ENCODE data around the gene TBCD. TPM values are rescaled to one million over a fixed set of nuclear protein-coding genes. Genes with fewer than 3 reads are reported as not detected.

The TBCD gene
- total RNA-seq, 1 donor from 2014 or later, result 84.8 TPM

DNA sequence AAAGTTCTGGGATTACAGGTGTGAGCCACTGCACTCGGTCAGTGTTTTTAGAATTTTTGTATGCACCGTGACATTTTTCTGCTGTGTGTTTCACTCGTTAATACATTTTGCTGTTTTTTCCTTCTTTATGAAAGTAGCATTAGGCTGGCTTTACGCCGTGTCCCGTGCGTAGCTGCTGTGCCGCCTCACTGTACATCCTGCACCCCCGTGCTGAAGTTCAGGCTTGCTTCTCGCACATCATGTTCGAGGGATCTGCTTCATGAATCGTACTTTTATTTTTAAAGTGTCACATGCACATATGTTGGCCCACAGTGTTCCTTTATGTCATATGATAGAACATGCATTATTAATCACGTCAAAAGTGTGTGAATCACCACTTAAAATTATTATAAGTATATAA, 172.3 kb downstream of the TBCD start:
- TF ChIP-seq, protein P1, sequence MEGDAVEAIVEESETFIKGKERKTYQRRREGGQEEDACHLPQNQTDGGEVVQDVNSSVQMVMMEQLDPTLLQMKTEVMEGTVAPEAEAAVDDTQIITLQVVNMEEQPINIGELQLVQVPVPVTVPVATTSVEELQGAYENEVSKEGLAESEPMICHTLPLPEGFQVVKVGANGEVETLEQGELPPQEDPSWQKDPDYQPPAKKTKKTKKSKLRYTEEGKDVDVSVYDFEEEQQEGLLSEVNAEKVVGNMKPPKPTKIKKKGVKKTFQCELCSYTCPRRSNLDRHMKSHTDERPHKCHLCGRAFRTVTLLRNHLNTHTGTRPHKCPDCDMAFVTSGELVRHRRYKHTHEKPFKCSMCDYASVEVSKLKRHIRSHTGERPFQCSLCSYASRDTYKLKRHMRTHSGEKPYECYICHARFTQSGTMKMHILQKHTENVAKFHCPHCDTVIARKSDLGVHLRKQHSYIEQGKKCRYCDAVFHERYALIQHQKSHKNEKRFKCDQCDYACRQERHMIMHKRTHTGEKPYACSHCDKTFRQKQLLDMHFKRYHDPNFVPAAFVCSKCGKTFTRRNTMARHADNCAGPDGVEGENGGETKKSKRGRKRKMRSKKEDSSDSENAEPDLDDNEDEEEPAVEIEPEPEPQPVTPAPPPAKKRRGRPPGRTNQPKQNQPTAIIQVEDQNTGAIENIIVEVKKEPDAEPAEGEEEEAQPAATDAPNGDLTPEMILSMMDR (IDR thresholded peaks at IDR 0.05), result no peak
- ATAC-seq (no peak), DNase-seq (peak; percentile 27)
- no peak overlapping the region for H3K4me3 ChIP-seq
- no peaks in the 10 kb centered on the region for H3K9me3 ChIP-seq
- peaks cover 87% of the 10 kb centered on the region for H3K36me3 ChIP-seq
- H3K4me1 ChIP-seq, result no peaks in the 10 kb centered on the region
- H3K27ac ChIP-seq, result no peak overlapping the region
- H3K27me3 ChIP-seq (ENCODE audit: low read depth), result no peaks in the 10 kb centered on the region
- intact Hi-C loops (cut with DNase I), result no loop called here

- no peaks in the 10 kb centered on the region for H3K9me3 ChIP-seq
- no peak overlapping the region for H3K4me3 ChIP-seq
- intact Hi-C loops (cut with DNase I), result no loop called here
- peak; percentile 40 for DNase-seq
- peak in 1 of 2 donors; percentile 16 for ATAC-seq
- no peaks in the 10 kb centered on the region for H3K27me3 ChIP-seq (ENCODE audit: low read depth)
- peaks cover 93% of the 10 kb centered on the region for H3K36me3 ChIP-seq
- TF ChIP-seq, protein P1 (IDR thresholded peaks at IDR 0.05), result no peak
- H3K4me1 ChIP-seq, result no peaks in the 10 kb centered on the region
- H3K27ac ChIP-seq, result no peak overlapping the region
These were observed 172.9 kb downstream of the TBCD start for GRCh38 chr17:82924812-82925211.

DNA sequence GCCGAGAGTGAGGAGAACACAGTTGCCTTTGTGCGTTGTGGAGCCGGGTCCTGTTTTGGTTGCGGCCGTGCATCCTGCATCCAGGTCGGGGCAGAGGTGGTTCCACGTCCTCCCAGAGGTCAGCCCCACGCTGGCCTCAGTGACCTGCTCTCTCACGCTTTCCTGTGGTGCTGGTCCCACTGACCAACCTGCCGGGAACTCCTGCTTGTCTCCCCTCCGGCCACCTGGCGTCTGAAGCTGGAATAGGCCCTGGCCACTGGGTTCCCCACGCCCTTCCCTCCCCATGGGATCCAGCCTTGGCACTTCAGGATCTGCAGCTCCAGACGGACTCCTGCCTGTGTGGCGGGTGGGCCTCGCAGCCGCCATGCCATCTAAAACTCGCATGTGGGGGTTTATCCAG, 173.5 kb downstream of the TBCD start:
- Histone ChIP-seq H3K36me3 (peaks cover 98% of the 10 kb centered on the region), H3K4me1 (no peaks in the 10 kb centered on the region), H3K9me3 (no peaks in the 10 kb centered on the region), H3K27ac (no peak overlapping the region), H3K4me3 (no peak overlapping the region), H3K27me3 (ENCODE audit: low read depth) (no peaks in the 10 kb centered on the region)
- intact Hi-C loops (cut with DNase I), result no loop called here
- TF ChIP-seq, protein P1 (IDR thresholded peaks at IDR 0.05), result no peak
- ATAC-seq, result no peak
- peak; percentile 34 for DNase-seq

DNA sequence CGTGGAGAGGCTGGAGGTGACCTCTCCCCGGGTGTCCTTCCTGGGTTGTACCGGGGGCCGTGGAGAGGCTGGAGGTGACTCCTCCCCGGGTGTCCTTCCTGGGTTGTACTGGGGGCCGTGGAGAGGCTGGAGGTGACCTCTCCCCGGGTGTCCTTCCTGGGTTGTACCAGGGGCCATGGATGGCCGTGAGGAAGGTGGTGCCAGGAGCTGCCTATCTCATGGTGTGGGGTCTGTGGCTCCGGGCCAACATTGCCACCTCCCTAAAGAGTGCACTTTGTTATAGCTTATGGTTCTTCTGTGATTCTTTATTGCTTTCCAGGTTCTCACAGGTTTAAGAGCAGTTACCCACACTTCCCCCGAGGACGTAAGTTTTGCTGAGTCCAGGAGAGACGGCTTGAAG, 174.2 kb downstream of the TBCD start:
- H3K36me3 ChIP-seq, result peaks cover 98% of the 10 kb centered on the region
- H3K27ac ChIP-seq, result no peak overlapping the region
- no peak overlapping the region for H3K4me3 ChIP-seq
- no peaks in the 10 kb centered on the region for H3K9me3 ChIP-seq
- no peaks in the 10 kb centered on the region for H3K4me1 ChIP-seq
- TF ChIP-seq, protein P1 (IDR thresholded peaks at IDR 0.05), result no peak
- ATAC-seq (no peak), DNase-seq (peak; percentile 17)
- H3K27me3 ChIP-seq (ENCODE audit: low read depth), result no peaks in the 10 kb centered on the region
- intact Hi-C loops (cut with DNase I), result no loop called here

DNA sequence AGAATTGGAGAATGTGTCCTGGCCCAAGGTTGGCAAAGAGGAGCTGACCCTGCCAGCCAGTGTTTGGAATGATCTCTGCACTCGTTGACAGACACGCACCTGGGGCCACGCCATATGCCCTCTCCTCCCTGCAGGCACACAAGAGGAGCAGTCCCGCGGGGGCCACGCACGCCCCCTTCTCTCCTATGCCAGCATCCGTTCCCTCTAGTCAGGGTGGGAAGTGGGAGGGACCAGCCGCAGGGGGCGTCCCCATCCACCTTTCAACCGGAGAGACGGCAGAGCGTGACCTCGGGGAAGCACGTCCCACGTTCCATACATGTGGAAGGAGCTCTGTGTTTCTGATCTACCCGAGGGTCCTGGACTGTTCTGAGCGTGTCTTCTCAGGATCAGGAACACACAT, 174.9 kb downstream of the TBCD start:
- TF ChIP-seq, protein P1 (IDR thresholded peaks at IDR 0.05), result no peak
- no peaks in the 10 kb centered on the region for H3K27me3 ChIP-seq (ENCODE audit: low read depth)
- DNase-seq (peak; percentile 26), ATAC-seq (no peak)
- intact Hi-C loops (cut with DNase I), result no loop called here
- H3K9me3 ChIP-seq, result no peaks in the 10 kb centered on the region
- peaks cover 98% of the 10 kb centered on the region for H3K36me3 ChIP-seq
- H3K4me1 ChIP-seq, result no peaks in the 10 kb centered on the region
- H3K4me3 ChIP-seq, result no peak overlapping the region
- no peak overlapping the region for H3K27ac ChIP-seq

- Histone ChIP-seq H3K36me3 (peaks cover 96% of the 10 kb centered on the region), H3K4me1 (no peaks in the 10 kb centered on the region)
- TF ChIP-seq, protein P1 (IDR thresholded peaks at IDR 0.05), result no peak
These were observed 175.4 kb downstream of the TBCD start for GRCh38 chr17:82927311-82927660.

More at GRCh38 chr17:82927311-82927660, 175.4 kb downstream of the TBCD start:
- Histone ChIP-seq H3K9me3 (no peaks in the 10 kb centered on the region), H3K4me3 (no peak overlapping the region), H3K27ac (no peak overlapping the region), H3K27me3 (ENCODE audit: low read depth) (no peaks in the 10 kb centered on the region)
- DNase-seq, result peak; percentile 34
- no peak for ATAC-seq
- intact Hi-C loops (cut with DNase I), result no loop called here

Data from lower lobe of right lung (tissue), 2 donors.